ENCODE measurements around the gene CLASP1. TPM values are rescaled to one million over a fixed set of nuclear protein-coding genes. Genes with fewer than 3 reads are reported as not detected.

CLASP1 gene
- total and polyA plus RNA-seq, 5 donors, result 19.1 to 62.4 (median 60.7) TPM

DNA sequence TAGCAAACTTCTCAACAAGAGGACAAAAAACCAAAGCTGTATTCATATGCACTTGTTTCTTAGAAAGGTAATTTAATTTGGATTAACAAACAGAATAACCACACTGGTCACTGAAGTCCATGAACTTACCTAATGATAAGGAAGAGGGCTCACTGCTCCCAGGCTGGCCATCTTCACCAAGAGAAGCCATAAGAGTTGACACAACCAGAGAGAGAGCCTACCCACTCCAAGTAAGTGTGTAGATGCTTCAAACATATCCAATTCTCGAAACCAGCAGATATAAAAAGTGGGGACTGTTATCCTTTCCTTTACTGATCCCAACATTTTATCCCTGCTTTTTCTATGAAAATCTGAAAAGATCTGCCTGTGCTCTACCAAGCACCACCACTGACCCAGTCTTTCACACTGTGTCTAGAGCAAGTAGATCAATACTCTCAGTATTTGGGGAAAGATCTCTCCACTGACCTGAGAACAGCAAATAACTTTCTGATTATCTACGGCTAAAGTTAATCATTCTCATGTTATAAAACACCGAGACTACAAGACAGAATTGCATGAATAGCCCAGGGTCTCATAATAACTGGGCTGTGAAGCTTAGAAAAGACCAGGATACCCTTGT lies 230.1 kb downstream of the CLASP1 start:
- H3K4me3 ChIP-seq (ENCODE audit: low read length), result no peak overlapping the region
- ATAC-seq (no peak), DNase-seq (no peak)
- H3K27ac ChIP-seq (ENCODE audit: low read length), result no peak overlapping the region
- 98% methylated on average over 3 of the region's 3 CpGs for WGBS
- H3K9me3 ChIP-seq (ENCODE audit: control insufficient read depth, low read length), result no peaks in the 10 kb centered on the region
- no peaks in the 10 kb centered on the region for H3K4me1 ChIP-seq (ENCODE audit: control insufficient read depth, insufficient read depth, low read length)
- intact Hi-C loops (cut with DNase I), result no loop called here
- H3K27me3 ChIP-seq (ENCODE audit: control insufficient read depth, insufficient read depth), result no peaks in the 10 kb centered on the region

DNA sequence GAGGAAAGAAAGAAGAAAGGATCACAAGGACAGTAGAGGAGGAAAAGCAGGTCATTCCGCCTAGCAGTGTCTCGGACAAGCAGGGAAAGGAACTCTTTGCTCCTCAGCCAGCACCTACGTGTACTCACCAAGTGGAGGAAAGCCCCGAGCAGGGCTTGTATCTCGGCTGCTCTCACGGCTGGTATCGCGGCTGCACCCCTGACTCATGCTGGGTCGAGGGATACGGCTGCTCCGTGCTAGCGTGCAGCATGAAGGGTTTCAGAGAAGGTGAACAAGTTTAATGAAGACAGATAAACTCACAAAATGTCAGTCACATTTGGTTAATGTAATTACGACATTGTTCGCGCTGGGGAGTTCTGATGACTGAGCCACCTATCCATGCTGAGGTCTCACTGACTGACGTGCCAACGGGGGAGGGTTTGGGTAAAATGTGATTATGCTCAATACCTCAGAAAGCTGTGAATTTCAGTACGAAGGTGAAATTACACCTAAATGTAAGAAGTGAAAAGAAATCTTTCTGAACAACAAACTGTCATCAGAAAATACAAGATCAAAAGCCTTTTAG lies 230.7 kb downstream of the CLASP1 start:
- Histone ChIP-seq H3K27ac (ENCODE audit: low read length) (no peak overlapping the region), H3K4me1 (ENCODE audit: control insufficient read depth, insufficient read depth, low read length) (no peaks in the 10 kb centered on the region), H3K9me3 (ENCODE audit: control insufficient read depth, low read length) (no peaks in the 10 kb centered on the region), H3K27me3 (ENCODE audit: control insufficient read depth, insufficient read depth) (no peaks in the 10 kb centered on the region), H3K4me3 (ENCODE audit: low read length) (no peak overlapping the region)
- ATAC-seq (no peak), DNase-seq (no peak)
- 91% methylated on average over 18 of the region's 18 CpGs for WGBS
- intact Hi-C loops (cut with DNase I), result no loop called here

DNA sequence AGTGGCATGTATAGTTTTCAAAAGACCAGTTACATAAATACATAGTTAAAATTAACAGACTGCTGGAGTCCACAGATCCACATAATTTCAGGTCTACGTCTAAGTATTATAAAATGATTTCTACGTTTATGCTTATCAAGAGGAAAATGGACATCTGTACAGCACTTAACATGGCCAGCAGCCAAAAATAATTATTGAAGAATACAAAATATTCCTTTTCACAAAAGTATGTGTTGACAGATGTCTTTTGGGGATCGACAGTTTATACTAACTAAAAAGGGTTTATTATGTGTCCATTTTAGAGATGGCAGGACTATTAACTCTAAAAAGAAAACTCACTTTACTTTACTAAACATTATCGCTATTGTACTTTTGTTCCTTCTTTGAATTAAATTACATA lies 231.4 kb downstream of the CLASP1 start:
- Histone ChIP-seq H3K4me1 (ENCODE audit: control insufficient read depth, insufficient read depth, low read length) (no peaks in the 10 kb centered on the region), H3K27me3 (ENCODE audit: control insufficient read depth, insufficient read depth) (no peaks in the 10 kb centered on the region), H3K9me3 (ENCODE audit: control insufficient read depth, low read length) (no peaks in the 10 kb centered on the region), H3K4me3 (ENCODE audit: low read length) (no peak overlapping the region), H3K27ac (ENCODE audit: low read length) (no peak overlapping the region)
- ATAC-seq (no peak), DNase-seq (no peak)
- intact Hi-C loops (cut with DNase I), result no loop called here
- 57% methylated on average over 4 of the region's 4 CpGs for WGBS

DNA sequence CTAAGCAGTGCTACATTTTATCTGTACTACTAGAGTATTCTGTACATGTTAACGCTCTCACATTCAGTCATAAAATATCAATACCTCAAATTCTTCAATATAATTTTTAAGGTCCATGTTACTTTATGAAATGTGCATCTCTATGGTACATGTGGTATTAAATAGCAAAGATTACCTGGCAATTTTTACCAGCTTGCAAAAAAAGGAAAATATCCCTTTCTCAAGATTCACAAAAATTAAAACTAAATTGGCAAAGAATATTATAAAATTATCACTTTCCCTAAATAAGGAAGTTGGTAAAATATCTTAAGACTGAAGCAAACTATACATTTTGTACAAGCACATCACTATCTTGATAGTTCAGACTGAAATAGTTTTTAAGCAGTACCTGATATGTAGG lies 233.5 kb downstream of the CLASP1 start:
- no peak overlapping the region for H3K4me3 ChIP-seq (ENCODE audit: low read length)
- intact Hi-C loops (cut with DNase I), result no loop called here
- no peak for DNase-seq
- H3K27ac ChIP-seq (ENCODE audit: low read length), result no peak overlapping the region
- WGBS, result 100% methylated on average over 1 of the region's 1 CpG
- H3K27me3 ChIP-seq (ENCODE audit: control insufficient read depth, insufficient read depth), result no peaks in the 10 kb centered on the region
- no peak for ATAC-seq
- H3K9me3 ChIP-seq (ENCODE audit: control insufficient read depth, low read length), result no peaks in the 10 kb centered on the region
- H3K4me1 ChIP-seq (ENCODE audit: control insufficient read depth, insufficient read depth, low read length), result no peaks in the 10 kb centered on the region

DNA sequence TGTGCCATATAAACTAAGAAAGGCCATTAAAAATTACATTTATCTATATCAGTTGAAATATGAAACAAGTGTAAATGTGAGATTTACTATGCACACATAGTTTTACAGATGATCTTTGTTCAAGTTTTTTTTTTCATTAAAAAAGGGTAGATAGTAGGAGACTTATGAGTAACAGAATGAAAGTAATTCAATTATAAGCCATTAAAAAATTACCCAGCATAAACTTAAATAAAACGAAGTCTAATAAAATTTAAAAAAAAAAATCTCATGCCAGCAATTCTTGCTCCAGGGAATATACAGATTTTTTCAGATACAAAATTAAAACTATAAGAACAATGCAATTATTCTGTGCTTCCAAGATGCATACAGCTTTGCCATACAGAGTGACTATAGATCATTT lies 236.9 kb downstream of the CLASP1 start:
- ATAC-seq (no peak), DNase-seq (no peak)
- Histone ChIP-seq H3K27ac (ENCODE audit: low read length) (no peak overlapping the region), H3K4me1 (ENCODE audit: control insufficient read depth, insufficient read depth, low read length) (no peaks in the 10 kb centered on the region), H3K9me3 (ENCODE audit: control insufficient read depth, low read length) (no peaks in the 10 kb centered on the region), H3K27me3 (ENCODE audit: control insufficient read depth, insufficient read depth) (no peaks in the 10 kb centered on the region), H3K4me3 (ENCODE audit: low read length) (no peak overlapping the region)
- intact Hi-C loops (cut with DNase I), result no loop called here
- WGBS, result 91% methylated on average over 1 of the region's 1 CpG

DNA sequence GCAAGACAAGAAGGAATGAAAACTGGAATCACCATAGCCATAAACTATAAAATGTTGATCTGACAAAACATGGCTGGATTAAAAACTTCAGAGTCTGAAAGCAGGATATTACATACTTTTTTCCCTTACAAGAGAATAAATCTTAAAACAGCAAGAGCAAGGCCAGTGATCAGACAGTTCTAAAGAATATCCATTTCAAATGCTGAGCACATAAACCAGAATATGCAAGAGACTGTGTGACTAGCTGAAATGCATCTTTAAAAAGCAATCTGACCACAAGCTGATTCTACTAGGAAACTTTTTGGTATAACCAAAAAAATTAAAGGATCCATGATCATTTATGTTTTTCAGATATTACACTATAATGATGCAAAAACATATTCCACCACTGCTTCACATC lies 239.3 kb downstream of the CLASP1 start:
- ATAC-seq, result no peak
- no peak for DNase-seq
- Histone ChIP-seq H3K4me3 (ENCODE audit: low read length) (no peak overlapping the region), H3K27me3 (ENCODE audit: control insufficient read depth, insufficient read depth) (no peaks in the 10 kb centered on the region), H3K9me3 (ENCODE audit: control insufficient read depth, low read length) (no peaks in the 10 kb centered on the region), H3K27ac (ENCODE audit: low read length) (no peak overlapping the region), H3K4me1 (ENCODE audit: control insufficient read depth, insufficient read depth, low read length) (no peaks in the 10 kb centered on the region)
- intact Hi-C loops (cut with DNase I), result loop anchor here in 1 of 4 donors (10.0 kb wide), 1 partner anchor 305 kb away; no protein-coding TSS in a partner anchor

DNA sequence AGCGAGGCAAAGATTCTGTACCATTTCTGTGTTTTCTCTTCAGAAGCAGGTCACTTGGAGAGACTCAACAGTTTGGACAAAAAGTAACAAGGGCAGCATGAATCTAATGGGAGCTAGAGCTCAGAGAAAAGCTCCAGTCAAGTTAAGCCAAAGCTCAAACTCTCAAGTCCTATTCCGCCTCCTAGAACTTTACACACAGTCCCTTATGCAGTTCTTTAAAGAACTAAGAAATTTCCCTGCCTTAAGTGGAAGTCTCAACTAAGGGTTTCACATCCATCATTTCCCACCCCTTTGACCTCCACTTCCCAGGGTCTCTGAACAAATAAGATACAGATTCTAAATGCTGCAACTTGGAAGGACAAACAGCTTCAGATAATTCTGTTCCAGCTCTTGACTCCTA lies 239.9 kb downstream of the CLASP1 start:
- DNase-seq, result no peak
- Histone ChIP-seq H3K4me3 (ENCODE audit: low read length) (no peak overlapping the region), H3K9me3 (ENCODE audit: control insufficient read depth, low read length) (no peaks in the 10 kb centered on the region), H3K4me1 (ENCODE audit: control insufficient read depth, insufficient read depth, low read length) (no peaks in the 10 kb centered on the region), H3K27me3 (ENCODE audit: control insufficient read depth, insufficient read depth) (no peaks in the 10 kb centered on the region), H3K27ac (ENCODE audit: low read length) (no peak overlapping the region)
- 79% methylated on average over 2 of the region's 2 CpGs for WGBS
- intact Hi-C loops (cut with DNase I), result loop anchor here in 1 of 4 donors (10.0 kb wide), 1 partner anchor 305 kb away; no protein-coding TSS in a partner anchor
- peak; percentile 74 to 87 for ATAC-seq

DNA sequence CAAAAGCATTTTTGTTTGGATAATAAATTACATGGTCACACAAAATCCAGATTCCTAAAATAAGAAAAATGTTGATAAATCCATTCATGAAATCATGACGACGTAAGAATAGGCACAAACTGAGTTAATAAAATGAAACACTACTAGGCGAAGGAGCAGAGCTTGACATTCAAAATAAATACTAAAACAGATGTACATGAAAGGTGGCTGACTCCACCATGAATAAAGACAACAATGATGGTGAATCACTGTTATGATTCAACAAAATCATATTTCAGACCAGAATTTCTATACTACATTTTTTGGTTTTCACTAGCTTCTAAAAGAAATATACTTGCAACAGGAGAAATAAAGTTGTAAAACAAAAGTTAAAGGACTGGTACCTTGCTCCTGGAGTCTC lies 240.6 kb downstream of the CLASP1 start:
- 89% methylated on average over 3 of the region's 3 CpGs for WGBS
- intact Hi-C loops (cut with DNase I), result loop anchor here in 1 of 4 donors (10.0 kb wide), 1 partner anchor 306 kb away; no protein-coding TSS in a partner anchor
- no peaks in the 10 kb centered on the region for H3K4me1 ChIP-seq (ENCODE audit: control insufficient read depth, insufficient read depth, low read length)
- H3K27ac ChIP-seq (ENCODE audit: low read length), result no peak overlapping the region
- no peaks in the 10 kb centered on the region for H3K9me3 ChIP-seq (ENCODE audit: control insufficient read depth, low read length)
- ATAC-seq (no peak), DNase-seq (no peak)
- H3K27me3 ChIP-seq (ENCODE audit: control insufficient read depth, insufficient read depth), result no peaks in the 10 kb centered on the region
- H3K4me3 ChIP-seq (ENCODE audit: low read length), result no peak overlapping the region

DNA sequence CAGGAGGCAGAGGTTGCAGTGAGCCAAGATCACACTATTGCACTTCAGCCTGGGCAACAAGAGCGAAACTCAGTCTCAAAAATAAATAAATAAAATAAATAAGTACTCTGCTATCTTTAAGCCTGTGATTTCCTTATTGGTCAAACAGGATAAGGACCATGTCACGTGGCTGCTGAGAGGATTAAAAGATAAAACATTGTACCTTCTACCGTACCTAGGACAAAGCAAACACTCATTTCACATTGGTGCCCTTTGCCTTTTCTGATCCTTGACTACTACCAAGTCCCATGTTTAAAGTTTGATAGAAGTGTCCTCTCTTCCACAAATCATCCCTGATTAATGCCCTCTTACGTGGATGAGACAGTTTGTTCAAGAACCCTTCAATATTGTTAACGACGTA lies 244.0 kb downstream of the CLASP1 start:
- ATAC-seq (no peak), DNase-seq (no peak)
- no peak overlapping the region for H3K27ac ChIP-seq (ENCODE audit: low read length)
- H3K4me1 ChIP-seq (ENCODE audit: control insufficient read depth, insufficient read depth, low read length), result no peaks in the 10 kb centered on the region
- no peaks in the 10 kb centered on the region for H3K9me3 ChIP-seq (ENCODE audit: control insufficient read depth, low read length)
- WGBS, result 89% methylated on average over 6 of the region's 6 CpGs
- intact Hi-C loops (cut with DNase I), result loop anchor here in 1 of 4 donors (10.0 kb wide), 1 partner anchor 310 kb away; no protein-coding TSS in a partner anchor
- H3K4me3 ChIP-seq (ENCODE audit: low read length), result no peak overlapping the region
- no peaks in the 10 kb centered on the region for H3K27me3 ChIP-seq (ENCODE audit: control insufficient read depth, insufficient read depth)

DNA sequence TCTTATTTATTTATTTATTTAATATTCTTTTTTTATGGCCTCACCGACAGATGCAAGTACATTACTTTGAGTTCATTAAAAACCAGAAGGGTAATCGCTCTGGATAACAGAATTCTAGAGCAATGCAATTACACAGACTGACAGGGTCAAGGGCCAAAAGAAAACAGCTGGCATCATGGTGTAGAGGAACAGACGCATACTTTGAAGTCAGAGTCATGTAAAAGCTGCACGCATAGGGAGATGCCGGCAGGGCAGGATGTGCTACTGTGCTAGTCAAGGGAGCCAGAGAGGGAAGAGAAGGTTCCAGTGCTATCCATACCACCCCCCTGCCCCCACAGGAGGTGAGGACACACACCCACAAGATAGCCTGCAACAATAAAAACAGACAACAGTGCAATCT lies 249.1 kb downstream of the CLASP1 start:
- Histone ChIP-seq H3K4me3 (ENCODE audit: low read length) (no peak overlapping the region), H3K27me3 (ENCODE audit: control insufficient read depth, insufficient read depth) (no peaks in the 10 kb centered on the region), H3K9me3 (ENCODE audit: control insufficient read depth, low read length) (no peaks in the 10 kb centered on the region), H3K4me1 (ENCODE audit: control insufficient read depth, insufficient read depth, low read length) (no peaks in the 10 kb centered on the region), H3K27ac (ENCODE audit: low read length) (no peak overlapping the region)
- no peak for DNase-seq
- intact Hi-C loops (cut with DNase I), result loop anchor here in 3 of 4 donors (5.0 to 10.0 kb wide), 2 partner anchors 315 to 317 kb away; no protein-coding TSS in a partner anchor
- WGBS, result 87% methylated on average over 5 of the region's 5 CpGs
- peak in 1 of 2 donors; percentile 23 for ATAC-seq

DNA sequence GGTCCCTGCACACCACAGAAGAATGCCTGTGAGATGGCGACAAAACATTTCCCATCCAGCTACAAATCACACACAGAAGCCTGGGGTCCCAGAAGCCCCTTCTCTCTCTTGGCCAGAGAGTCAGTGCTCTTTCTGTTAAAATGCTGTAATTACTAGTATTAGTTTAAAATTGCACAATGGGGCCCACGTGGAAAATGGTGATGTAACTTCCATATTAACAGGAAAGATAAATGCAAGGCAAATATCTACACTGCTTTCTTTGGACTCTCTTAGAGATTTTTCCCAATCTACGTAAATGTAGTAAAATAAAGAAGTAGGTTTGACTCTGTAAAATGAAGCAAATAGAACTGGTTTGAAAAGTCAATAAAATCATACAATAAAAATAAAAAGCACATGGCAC lies 250.4 kb downstream of the CLASP1 start:
- no peaks in the 10 kb centered on the region for H3K4me1 ChIP-seq (ENCODE audit: control insufficient read depth, insufficient read depth, low read length)
- no peaks in the 10 kb centered on the region for H3K9me3 ChIP-seq (ENCODE audit: control insufficient read depth, low read length)
- H3K27ac ChIP-seq (ENCODE audit: low read length), result no peak overlapping the region
- 71% methylated on average over 3 of the region's 3 CpGs for WGBS
- no peaks in the 10 kb centered on the region for H3K27me3 ChIP-seq (ENCODE audit: control insufficient read depth, insufficient read depth)
- peak in 1 of 2 donors; percentile 72 for ATAC-seq
- intact Hi-C loops (cut with DNase I), result no loop called here
- H3K4me3 ChIP-seq (ENCODE audit: low read length), result no peak overlapping the region
- DNase-seq, result no peak

All from right cardiac atrium (tissue), 5 donors.